ENCODE measurements around the gene ZNF823. TPM values are rescaled to one million over a fixed set of nuclear protein-coding genes. Genes with fewer than 3 reads are reported as not detected.

The ZNF823 gene
- total and polyA plus RNA-seq, 2 of the 13 experiments (the other 11 are each of a cell fraction or from before 2014, with no cell fraction given): 5.7 to 11.7 TPM

DNA sequence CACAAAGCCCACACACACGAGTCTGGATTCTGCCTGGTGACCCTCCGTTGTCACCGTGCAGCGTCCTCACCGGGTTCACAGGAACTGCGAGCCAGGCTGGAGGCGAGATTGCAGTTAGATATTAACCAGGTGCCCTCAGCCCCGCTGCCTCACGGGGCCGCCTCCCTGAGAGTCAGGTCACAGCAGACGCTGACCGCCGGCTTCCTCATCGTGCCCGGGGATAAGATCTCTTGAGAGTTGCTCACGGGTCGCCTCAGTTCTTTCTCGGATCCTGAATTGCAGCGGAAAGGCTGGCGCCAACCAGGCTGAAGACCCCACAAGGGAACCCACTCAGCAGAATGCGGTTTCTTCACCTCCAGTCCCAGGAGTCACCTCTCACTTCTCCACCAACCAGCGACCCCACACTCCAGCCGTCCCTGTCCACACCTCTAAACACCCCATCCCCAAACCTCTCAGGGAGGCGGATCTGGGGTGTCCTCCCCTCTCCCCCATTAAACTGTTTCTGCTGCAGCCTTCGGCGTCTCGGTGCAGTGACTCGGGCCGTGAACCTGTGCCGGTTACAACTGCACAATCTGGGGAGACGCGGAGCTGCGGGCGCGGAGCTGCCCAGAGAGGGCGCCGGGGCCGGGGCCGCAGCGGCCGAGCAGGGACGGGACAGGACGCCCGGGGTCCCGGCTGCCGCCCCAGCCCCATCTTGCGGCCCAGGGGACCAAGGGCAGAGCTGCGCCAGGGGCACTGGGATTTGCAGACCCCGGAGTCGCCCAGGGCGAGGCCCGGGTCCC, 591 bp downstream of the ZNF823 start (continued):
- TF ChIP-seq, protein P1, sequence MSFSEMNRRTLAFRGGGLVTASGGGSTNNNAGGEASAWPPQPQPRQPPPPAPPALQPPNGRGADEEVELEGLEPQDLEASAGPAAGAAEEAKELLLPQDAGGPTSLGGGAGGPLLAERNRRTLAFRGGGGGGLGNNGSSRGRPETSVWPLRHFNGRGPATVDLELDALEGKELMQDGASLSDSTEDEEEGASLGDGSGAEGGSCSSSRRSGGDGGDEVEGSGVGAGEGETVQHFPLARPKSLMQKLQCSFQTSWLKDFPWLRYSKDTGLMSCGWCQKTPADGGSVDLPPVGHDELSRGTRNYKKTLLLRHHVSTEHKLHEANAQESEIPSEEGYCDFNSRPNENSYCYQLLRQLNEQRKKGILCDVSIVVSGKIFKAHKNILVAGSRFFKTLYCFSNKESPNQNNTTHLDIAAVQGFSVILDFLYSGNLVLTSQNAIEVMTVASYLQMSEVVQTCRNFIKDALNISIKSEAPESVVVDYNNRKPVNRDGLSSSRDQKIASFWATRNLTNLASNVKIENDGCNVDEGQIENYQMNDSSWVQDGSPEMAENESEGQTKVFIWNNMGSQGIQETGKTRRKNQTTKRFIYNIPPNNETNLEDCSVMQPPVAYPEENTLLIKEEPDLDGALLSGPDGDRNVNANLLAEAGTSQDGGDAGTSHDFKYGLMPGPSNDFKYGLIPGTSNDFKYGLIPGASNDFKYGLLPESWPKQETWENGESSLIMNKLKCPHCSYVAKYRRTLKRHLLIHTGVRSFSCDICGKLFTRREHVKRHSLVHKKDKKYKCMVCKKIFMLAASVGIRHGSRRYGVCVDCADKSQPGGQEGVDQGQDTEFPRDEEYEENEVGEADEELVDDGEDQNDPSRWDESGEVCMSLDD (CRISPR knock-in tag; IDR thresholded peaks at IDR 0.05; ENCODE audit: borderline replicate concordance): 0 out of 2 replicates have a peak, but pooled peaks have one; percentile 2
- TF ChIP-seq, protein P2, sequence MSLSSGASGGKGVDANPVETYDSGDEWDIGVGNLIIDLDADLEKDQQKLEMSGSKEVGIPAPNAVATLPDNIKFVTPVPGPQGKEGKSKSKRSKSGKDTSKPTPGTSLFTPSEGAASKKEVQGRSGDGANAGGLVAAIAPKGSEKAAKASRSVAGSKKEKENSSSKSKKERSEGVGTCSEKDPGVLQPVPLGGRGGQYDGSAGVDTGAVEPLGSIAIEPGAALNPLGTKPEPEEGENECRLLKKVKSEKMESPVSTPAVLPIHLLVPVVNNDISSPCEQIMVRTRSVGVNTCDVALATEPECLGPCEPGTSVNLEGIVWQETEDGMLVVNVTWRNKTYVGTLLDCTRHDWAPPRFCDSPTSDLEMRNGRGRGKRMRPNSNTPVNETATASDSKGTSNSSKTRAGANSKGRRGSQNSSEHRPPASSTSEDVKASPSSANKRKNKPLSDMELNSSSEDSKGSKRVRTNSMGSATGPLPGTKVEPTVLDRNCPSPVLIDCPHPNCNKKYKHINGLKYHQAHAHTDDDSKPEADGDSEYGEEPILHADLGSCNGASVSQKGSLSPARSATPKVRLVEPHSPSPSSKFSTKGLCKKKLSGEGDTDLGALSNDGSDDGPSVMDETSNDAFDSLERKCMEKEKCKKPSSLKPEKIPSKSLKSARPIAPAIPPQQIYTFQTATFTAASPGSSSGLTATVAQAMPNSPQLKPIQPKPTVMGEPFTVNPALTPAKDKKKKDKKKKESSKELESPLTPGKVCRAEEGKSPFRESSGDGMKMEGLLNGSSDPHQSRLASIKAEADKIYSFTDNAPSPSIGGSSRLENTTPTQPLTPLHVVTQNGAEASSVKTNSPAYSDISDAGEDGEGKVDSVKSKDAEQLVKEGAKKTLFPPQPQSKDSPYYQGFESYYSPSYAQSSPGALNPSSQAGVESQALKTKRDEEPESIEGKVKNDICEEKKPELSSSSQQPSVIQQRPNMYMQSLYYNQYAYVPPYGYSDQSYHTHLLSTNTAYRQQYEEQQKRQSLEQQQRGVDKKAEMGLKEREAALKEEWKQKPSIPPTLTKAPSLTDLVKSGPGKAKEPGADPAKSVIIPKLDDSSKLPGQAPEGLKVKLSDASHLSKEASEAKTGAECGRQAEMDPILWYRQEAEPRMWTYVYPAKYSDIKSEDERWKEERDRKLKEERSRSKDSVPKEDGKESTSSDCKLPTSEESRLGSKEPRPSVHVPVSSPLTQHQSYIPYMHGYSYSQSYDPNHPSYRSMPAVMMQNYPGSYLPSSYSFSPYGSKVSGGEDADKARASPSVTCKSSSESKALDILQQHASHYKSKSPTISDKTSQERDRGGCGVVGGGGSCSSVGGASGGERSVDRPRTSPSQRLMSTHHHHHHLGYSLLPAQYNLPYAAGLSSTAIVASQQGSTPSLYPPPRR (CRISPR knock-in tag; IDR thresholded peaks at IDR 0.05; ENCODE audit: borderline replicate concordance): 0 out of 2 replicates have a peak, but pooled peaks have one; percentile 12
- peak; percentile 34; the same call in 1 of the 2 replicates for TF ChIP-seq ZNF607 (CRISPR knock-in tag; IDR thresholded peaks at IDR 0.05; ENCODE audit: borderline replicate concordance)
- peak; percentile 58 for TF ChIP-seq RARA (CRISPR knock-in tag; IDR thresholded peaks at IDR 0.05)
- no peak for TF ChIP-seq ZNF136 (CRISPR knock-in tag; IDR thresholded peaks at IDR 0.05; ENCODE audit: low read depth)
- no peak for TF ChIP-seq ZNF557 (CRISPR knock-in tag; IDR thresholded peaks at IDR 0.05)
- TF ChIP-seq ZNF326 (CRISPR knock-in tag; IDR thresholded peaks at IDR 0.05; ENCODE audit: borderline replicate concordance): no peak
- no peak for TF ChIP-seq ZNF124 (CRISPR knock-in tag; IDR thresholded peaks at IDR 0.05)
- no peak for TF ChIP-seq MTF1 (CRISPR knock-in tag; IDR thresholded peaks at IDR 0.05)
- TF ChIP-seq ZNF839 (CRISPR knock-in tag; IDR thresholded peaks at IDR 0.05; ENCODE audit: borderline replicate concordance): no peak
- no peak for TF ChIP-seq MTA3 (CRISPR knock-in tag; IDR thresholded peaks at IDR 0.05)
- TF ChIP-seq TAF1 (CRISPR knock-in tag; IDR thresholded peaks at IDR 0.05): peak; percentile 57; the same call in 1 of the 2 replicates
- TF ChIP-seq, protein P3, sequence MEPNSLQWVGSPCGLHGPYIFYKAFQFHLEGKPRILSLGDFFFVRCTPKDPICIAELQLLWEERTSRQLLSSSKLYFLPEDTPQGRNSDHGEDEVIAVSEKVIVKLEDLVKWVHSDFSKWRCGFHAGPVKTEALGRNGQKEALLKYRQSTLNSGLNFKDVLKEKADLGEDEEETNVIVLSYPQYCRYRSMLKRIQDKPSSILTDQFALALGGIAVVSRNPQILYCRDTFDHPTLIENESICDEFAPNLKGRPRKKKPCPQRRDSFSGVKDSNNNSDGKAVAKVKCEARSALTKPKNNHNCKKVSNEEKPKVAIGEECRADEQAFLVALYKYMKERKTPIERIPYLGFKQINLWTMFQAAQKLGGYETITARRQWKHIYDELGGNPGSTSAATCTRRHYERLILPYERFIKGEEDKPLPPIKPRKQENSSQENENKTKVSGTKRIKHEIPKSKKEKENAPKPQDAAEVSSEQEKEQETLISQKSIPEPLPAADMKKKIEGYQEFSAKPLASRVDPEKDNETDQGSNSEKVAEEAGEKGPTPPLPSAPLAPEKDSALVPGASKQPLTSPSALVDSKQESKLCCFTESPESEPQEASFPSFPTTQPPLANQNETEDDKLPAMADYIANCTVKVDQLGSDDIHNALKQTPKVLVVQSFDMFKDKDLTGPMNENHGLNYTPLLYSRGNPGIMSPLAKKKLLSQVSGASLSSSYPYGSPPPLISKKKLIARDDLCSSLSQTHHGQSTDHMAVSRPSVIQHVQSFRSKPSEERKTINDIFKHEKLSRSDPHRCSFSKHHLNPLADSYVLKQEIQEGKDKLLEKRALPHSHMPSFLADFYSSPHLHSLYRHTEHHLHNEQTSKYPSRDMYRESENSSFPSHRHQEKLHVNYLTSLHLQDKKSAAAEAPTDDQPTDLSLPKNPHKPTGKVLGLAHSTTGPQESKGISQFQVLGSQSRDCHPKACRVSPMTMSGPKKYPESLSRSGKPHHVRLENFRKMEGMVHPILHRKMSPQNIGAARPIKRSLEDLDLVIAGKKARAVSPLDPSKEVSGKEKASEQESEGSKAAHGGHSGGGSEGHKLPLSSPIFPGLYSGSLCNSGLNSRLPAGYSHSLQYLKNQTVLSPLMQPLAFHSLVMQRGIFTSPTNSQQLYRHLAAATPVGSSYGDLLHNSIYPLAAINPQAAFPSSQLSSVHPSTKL (CRISPR knock-in tag; IDR thresholded peaks at IDR 0.05): peak; percentile 47
- no peak for TF ChIP-seq TP53 (CRISPR knock-in tag; conservative IDR thresholded peaks at IDR 0.05)
- no peak for TF ChIP-seq KDM5A (IDR thresholded peaks at IDR 0.05; ENCODE audit: borderline replicate concordance, low read length)
- no peak for TF ChIP-seq PCBP2 (optimal IDR thresholded peaks at IDR 0.05; ENCODE audit: low read depth, low read length, poor library complexity, severe bottlenecking)
- TF ChIP-seq SP1 (IDR thresholded peaks at IDR 0.05): no peak
- 0 out of 2 replicates have a peak, but pooled peaks have one; percentile 24 for TF ChIP-seq SP1 (CRISPR knock-in tag; IDR thresholded peaks at IDR 0.05)
